Sigmoid colon (tissue), 7 donors: Measurements from ENCODE around the gene IMMP2L. TPM values are rescaled to one million over a fixed set of nuclear protein-coding genes. Genes with fewer than 3 reads are reported as not detected.

Experiments
- DNase-seq: peaks from one replicate; pipeline ENCODE4 v3.0.0-alpha.2; 2019
- H3K27ac ChIP-seq, 4 donors: fragments of 200-600 bp; sonication (generic); one replicate each; pipeline ENCODE4 v1.5.1; 2016 to 2019; ENCODE audit warnings: mild to moderate bottlenecking in 1 of 4
- H3K27me3 ChIP-seq, 3 donors: fragments of 200-600 bp; sonication (generic); one replicate each; pipeline ENCODE4 v1.5.1; 2019; ENCODE audit warnings: mild to moderate bottlenecking in 1 of 3
- H3K36me3 ChIP-seq, 4 donors: fragments of 200-600 bp; sonication (generic); one replicate each; pipeline ENCODE4 v1.5.1; 2016 to 2019
- H3K4me1 ChIP-seq, 4 donors: fragments of 200-600 bp; sonication (generic); one replicate each; pipeline ENCODE4 v1.5.1; 2017 to 2019
- H3K4me3 ChIP-seq, 4 donors: fragments of 200-600 bp; sonication (generic); one replicate each; pipeline ENCODE4 v1.5.1; 2017 to 2019; ENCODE audit warnings: mild to moderate bottlenecking in 2 of 4, moderate library complexity in 1 of 4
- H3K9me3 ChIP-seq, 4 donors: fragments of 200-600 bp in 3 of 4; sonication (generic) in 3 of 4; one replicate each; pipeline versions ENCODE4 v1.5.1 to v1.6.1; 2013 to 2019
- CTCF ChIP-seq, 4 experiments: fragments of 450-650 bp in 3 of 4; fragments of 200-600 bp in 1 of 4; IDR thresholded peaks; one replicate each; pipeline ENCODE4 v1.5.1; 2016 to 2019; ENCODE audit warnings: antibody characterized with exemption in 4 of 4, mild to moderate bottlenecking in 3 of 4, moderate library complexity in 2 of 4
- EP300 ChIP-seq, 4 donors: sonication (generic); formaldehyde crosslinking; IDR thresholded peaks; one replicate each; pipeline ENCODE4 v1.6.1; 2017; ENCODE audit warnings: antibody characterized with exemption in 4 of 4
- POLR2A ChIP-seq, 2 donors: fragments of 450-650 bp; IDR thresholded peaks; one replicate each; pipeline ENCODE4 v1.6.1; 2016; ENCODE audit warnings: antibody characterized with exemption in 2 of 2, mild to moderate bottlenecking in 2 of 2, moderate library complexity in 2 of 2
- POLR2AphosphoS5 ChIP-seq, 4 donors: sonication (generic); formaldehyde crosslinking; IDR thresholded peaks; one replicate each; pipeline ENCODE4 v1.6.1; 2017; ENCODE audit warnings: antibody characterized with exemption in 4 of 4
- WGBS, 2 donors: extraction: QIAGEN DNeasy Blood & Tissue Kit; methylation state at CpG; one replicate each; pipeline ENCODE4 v1.1.7; 2013; 5-methylcytosine and 5-hydroxymethylcytosine counted together
- intact Hi-C: fragments of 100-400 bp; cut with DNase I; formaldehyde crosslinking; loops from one replicate; pipeline ENCODE4 v1.15.1; 2023
- polyA plus RNA-seq, 3 donors: library from polyadenylated mRNA; stranded (reverse); fragments of 200-250 nt; gene quantifications; one replicate each; pipeline ENCODE4 v1.2.3, GENCODE V29; 2013
- total RNA-seq, 4 donors: library from RNA; depleted of rRNA; stranded (reverse); fragments of >200 nt; gene quantifications; one replicate each; pipeline ENCODE4 v1.1.0, GENCODE V29; 2016
- donor health status: healthy with polysubstance abuse.
- donor health status: Bipolar disorder and iron deficiency.
- donor health status: healthy.

IMMP2L gene
- total and polyA plus RNA-seq, 7 donors: 2.5 to 57.9 (median 18.5) TPM

GRCh38 chr7:111192614-111193413 lies 369.5 kb downstream of the IMMP2L start:
- Histone ChIP-seq H3K36me3 (no peaks in the 10 kb centered on the region), H3K4me1 (peaks cover 0 to 8% (median 0%) of the 10 kb centered on the region in 4 donors), H3K9me3 (no peaks in the 10 kb centered on the region), H3K27ac (no peak overlapping the region), H3K27me3 (no peaks in the 10 kb centered on the region), H3K4me3 (no peak overlapping the region)
- DNase-seq: no peak
- no peak for TF ChIP-seq POLR2AphosphoS5 (IDR thresholded peaks at IDR 0.05)
- no peak for TF ChIP-seq EP300 (IDR thresholded peaks at IDR 0.05)
- TF ChIP-seq CTCF (IDR thresholded peaks at IDR 0.05): no peak
- TF ChIP-seq POLR2A (IDR thresholded peaks at IDR 0.05): no peak
- intact Hi-C loops: no loop called here
- 85 to 90% methylated on average over 3 of the region's 3 CpGs for WGBS, 2 donors

GRCh38 chr7:111190804-111191203 lies 371.5 kb downstream of the IMMP2L start:
- H3K4me3 ChIP-seq: no peak overlapping the region
- no peak for TF ChIP-seq POLR2AphosphoS5 (IDR thresholded peaks at IDR 0.05)
- H3K4me1 ChIP-seq: peaks cover 0 to 8% (median 0%) of the 10 kb centered on the region in 4 donors
- intact Hi-C loops: no loop called here
- H3K27me3 ChIP-seq: no peaks in the 10 kb centered on the region
- DNase-seq: no peak
- no peaks in the 10 kb centered on the region for H3K36me3 ChIP-seq
- WGBS, 2 donors: 78 to 90% methylated on average over 2 of the region's 2 CpGs
- no peaks in the 10 kb centered on the region for H3K9me3 ChIP-seq
- H3K27ac ChIP-seq: no peak overlapping the region

GRCh38 chr7:111184987-111185386 lies 377.3 kb downstream of the IMMP2L start:
- WGBS, 2 donors: 90 to 91% methylated on average over 3 of the region's 3 CpGs
- no peaks in the 10 kb centered on the region for H3K9me3 ChIP-seq
- TF ChIP-seq POLR2A (IDR thresholded peaks at IDR 0.05): no peak
- no peak for TF ChIP-seq POLR2AphosphoS5 (IDR thresholded peaks at IDR 0.05)
- no peak for TF ChIP-seq CTCF (IDR thresholded peaks at IDR 0.05)
- TF ChIP-seq EP300 (IDR thresholded peaks at IDR 0.05): no peak
- H3K4me1 ChIP-seq: peaks cover 0 to 6% (median 0%) of the 10 kb centered on the region in 4 donors
- no peak for DNase-seq
- intact Hi-C loops: no loop called here
- H3K4me3 ChIP-seq: no peak overlapping the region
- H3K27me3 ChIP-seq: no peaks in the 10 kb centered on the region
- no peak overlapping the region for H3K27ac ChIP-seq
- no peaks in the 10 kb centered on the region for H3K36me3 ChIP-seq

- H3K4me3 ChIP-seq: no peak overlapping the region
Measured at GRCh38 chr7:111183321-111183720, 379.0 kb downstream of the IMMP2L start.

GRCh38 chr7:111180338-111180737 lies 382.0 kb downstream of the IMMP2L start:
- no peaks in the 10 kb centered on the region for H3K4me1 ChIP-seq
- no peak for DNase-seq
- H3K36me3 ChIP-seq: no peaks in the 10 kb centered on the region
- WGBS, 2 donors: 84 to 95% methylated on average over 1 of the region's 1 CpG
- no peaks in the 10 kb centered on the region for H3K9me3 ChIP-seq
- no peaks in the 10 kb centered on the region for H3K27me3 ChIP-seq
- TF ChIP-seq CTCF (IDR thresholded peaks at IDR 0.05): no peak
- TF ChIP-seq POLR2A (IDR thresholded peaks at IDR 0.05): no peak
- no peak for TF ChIP-seq EP300 (IDR thresholded peaks at IDR 0.05)
- no peak for TF ChIP-seq POLR2AphosphoS5 (IDR thresholded peaks at IDR 0.05)
- H3K4me3 ChIP-seq: no peak overlapping the region
- H3K27ac ChIP-seq: no peak overlapping the region
- intact Hi-C loops: no loop called here

More at GRCh38 chr7:111183321-111183720, 379.0 kb downstream of the IMMP2L start:
- Histone ChIP-seq H3K4me1 (no peaks in the 10 kb centered on the region), H3K27ac (no peak overlapping the region), H3K36me3 (no peaks in the 10 kb centered on the region), H3K9me3 (no peaks in the 10 kb centered on the region), H3K27me3 (no peaks in the 10 kb centered on the region)
- intact Hi-C loops: no loop called here
- TF ChIP-seq POLR2AphosphoS5 (IDR thresholded peaks at IDR 0.05) (no peak), EP300 (IDR thresholded peaks at IDR 0.05) (no peak), POLR2A (IDR thresholded peaks at IDR 0.05) (no peak), CTCF (IDR thresholded peaks at IDR 0.05) (no peak)
- no peak for DNase-seq
